IPS-11a (cell line): ENCODE results near the gene TANK.
"Not testable (repeated sequence)": the region's sequence is repeated elsewhere in the genome, so short reads cannot be mapped to it uniquely, and the experiment has no call there.

Experiments used
- H3K4me3 ChIP-seq: one replicate; pipeline ENCODE4 v1.5.1; 2013; ENCODE audit warnings: low read depth, low read length, control low read depth

Gene TANK

GRCh38 chr2:161265874-161266273 lies 105.6 kb downstream of the TANK start:
- no peak overlapping the region for H3K4me3 ChIP-seq

GRCh38 chr2:161269111-161269510 lies 108.9 kb downstream of the TANK start:
- H3K4me3 ChIP-seq, result no peak overlapping the region

DNA sequence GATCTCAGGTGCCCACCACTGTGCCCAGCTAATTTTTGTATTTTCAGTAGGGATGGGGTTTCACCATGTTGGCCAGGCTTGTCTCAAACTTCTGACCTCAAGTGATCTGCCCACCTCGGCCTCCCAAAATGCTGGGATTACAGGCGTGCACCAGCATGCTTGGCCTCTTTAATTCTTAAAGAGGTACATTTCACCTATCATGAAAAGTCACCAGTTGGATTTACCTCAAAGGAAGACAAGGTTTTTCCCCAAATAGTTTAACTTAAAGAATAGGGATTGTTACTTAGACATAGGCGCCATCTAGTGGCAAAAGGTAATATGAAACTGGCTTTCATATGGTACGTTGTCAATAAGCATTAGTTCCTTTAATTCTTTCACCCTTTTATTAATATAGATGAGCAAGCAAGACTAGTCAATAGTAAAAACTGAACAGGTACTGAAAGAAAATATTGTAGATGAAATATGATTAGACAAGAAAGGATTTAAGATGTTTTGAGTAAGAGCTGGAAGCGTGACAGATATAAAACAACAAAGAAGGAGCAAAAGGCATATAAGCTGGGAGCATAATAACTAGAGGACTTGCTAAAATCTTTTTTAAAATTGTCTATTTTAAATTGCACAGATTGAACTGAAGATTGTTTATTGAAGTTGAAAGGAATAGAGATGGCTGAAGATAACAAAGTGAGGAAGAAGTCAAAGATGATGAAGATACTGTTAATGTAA lies 113.0 kb downstream of the TANK start:
- no peak overlapping the region for H3K4me3 ChIP-seq

GRCh38 chr2:161278564-161279229 lies 118.5 kb downstream of the TANK start:
- not testable (repeated sequence) for H3K4me3 ChIP-seq

DNA sequence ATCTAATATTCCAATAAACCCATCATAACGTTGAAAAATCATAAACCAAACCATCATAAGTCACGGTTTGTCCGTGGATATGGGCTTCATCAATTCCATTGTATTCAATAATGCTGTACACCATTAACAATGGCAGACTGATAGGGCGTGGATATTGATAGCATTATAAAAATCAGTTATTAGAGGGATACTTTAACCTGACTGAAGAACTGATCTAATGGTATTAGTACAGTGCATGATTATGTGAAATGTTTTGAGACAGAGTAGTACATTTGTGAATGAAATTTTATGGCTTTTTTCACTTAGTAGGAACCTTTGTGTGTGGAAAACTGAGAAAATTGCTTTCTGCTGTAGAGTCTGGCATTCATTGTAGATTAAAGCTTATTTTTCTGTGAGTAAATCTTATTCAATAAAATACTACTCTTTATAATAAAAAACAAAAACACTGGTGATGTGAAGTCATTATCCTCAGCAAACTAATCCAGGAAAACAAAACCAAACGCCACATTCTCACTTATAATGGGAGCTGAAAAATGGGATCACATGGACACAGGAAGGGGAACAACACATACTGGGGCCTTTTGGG lies 119.1 kb downstream of the TANK start:
- not testable (repeated sequence) for H3K4me3 ChIP-seq

DNA sequence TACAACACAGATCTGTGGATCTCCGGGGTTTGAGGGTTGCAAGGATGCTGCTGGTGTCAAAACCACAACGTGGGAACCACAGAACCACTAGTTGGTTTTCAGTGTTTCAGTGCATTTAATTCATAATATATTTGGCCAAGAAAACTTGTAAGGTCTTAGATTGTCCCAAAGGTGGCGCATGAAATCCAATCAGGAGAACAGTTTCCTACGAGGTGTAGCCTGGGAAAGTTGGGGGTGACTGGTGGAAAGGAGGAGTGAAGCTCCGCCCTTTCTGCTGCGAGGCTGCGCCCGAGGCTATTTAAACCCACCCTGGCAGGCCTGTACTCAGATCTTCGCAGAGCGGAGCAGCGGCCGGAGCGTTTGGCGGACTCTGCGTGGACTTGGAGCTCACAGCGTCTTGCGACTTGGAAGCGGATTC lies 120.7 kb downstream of the TANK start:
- not testable (repeated sequence) for H3K4me3 ChIP-seq

GRCh38 chr2:161281615-161282310 lies 121.5 kb downstream of the TANK start:
- H3K4me3 ChIP-seq, result not testable (repeated sequence)

DNA sequence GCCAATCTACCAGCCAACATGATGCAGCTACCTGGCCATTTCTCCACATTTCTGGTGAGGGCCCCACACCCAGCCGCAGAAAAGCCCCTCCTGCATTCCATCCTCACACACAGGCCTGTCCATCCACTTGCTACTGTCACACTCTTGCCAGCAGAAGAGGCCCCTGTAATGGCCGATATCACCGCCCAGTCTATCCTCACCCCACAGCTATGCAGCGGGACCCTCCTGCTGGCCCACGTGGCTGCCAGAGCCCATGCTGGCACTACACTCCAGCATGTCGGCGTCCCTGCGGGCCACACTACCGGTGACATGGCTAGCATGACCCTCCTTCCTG lies 122.0 kb downstream of the TANK start:
- not testable (repeated sequence) for H3K4me3 ChIP-seq

DNA sequence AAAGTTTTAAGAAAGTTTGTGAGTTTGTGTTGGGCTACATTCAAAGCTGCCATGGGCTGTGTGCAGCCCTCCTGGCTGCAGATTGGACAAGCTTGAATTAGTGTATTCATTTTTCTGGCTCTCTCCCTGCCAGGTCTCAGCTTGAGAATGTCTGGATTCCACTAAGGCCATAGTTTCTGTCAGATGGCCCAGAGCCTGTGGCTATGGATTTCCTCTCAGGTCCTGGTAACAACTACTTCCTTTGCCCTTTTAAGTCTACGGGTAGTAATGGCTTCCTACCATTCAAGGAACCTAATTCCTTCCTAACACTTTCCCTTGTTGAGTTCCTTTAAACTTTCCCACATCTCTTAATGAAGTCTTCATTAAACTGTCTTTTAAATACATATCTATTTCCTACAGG lies 123.7 kb downstream of the TANK start:
- H3K4me3 ChIP-seq, result no peak overlapping the region
